Measurements from ENCODE around the gene TAPT1. TPM values are rescaled to one million over a fixed set of nuclear protein-coding genes. Genes with fewer than 3 reads are reported as not detected.

Gene TAPT1
- total RNA-seq, 4 donors from 2014 or later = 42.1 to 69.0 (median 53.5) TPM

DNA sequence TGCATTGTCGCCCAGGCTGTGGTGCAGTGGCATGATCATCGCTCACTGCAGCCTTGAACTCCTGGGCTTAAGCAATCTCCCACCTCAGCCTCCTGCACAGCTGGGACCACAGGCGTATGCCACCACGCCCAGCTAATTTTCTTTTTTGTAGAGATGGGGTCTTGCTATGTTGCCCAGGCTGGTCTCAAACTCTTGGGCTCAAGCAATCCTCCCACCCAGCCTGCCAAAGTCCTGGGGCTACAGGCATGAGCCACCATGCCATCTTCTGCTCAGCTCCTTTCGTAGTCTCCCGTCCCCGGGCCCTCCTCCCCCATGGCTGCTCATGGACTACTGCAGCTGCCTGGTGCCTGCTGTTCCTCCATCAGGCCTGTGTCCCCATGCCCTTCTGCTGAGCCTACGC, 58.1 kb downstream of the TAPT1 start:
- WGBS, 2 donors = 89 to 96% methylated on average over 8 of the region's 8 CpGs
- intact Hi-C loops (cut with DNase I) = no loop called here
- no peak for DNase-seq
- Histone ChIP-seq H3K27me3 (no peaks in the 10 kb centered on the region), H3K36me3 (peaks cover 24 to 48% of the 10 kb centered on the region in 2 donors), H3K9me3 (no peaks in the 10 kb centered on the region), H3K4me3 (replicated peaks in 1 of 3) (no peak overlapping the region), H3K27ac (no peak overlapping the region), H3K4me1 (no peaks in the 10 kb centered on the region)
- no peak for TF ChIP-seq POLR2A (IDR thresholded peaks at IDR 0.05)
- TF ChIP-seq, protein P1, sequence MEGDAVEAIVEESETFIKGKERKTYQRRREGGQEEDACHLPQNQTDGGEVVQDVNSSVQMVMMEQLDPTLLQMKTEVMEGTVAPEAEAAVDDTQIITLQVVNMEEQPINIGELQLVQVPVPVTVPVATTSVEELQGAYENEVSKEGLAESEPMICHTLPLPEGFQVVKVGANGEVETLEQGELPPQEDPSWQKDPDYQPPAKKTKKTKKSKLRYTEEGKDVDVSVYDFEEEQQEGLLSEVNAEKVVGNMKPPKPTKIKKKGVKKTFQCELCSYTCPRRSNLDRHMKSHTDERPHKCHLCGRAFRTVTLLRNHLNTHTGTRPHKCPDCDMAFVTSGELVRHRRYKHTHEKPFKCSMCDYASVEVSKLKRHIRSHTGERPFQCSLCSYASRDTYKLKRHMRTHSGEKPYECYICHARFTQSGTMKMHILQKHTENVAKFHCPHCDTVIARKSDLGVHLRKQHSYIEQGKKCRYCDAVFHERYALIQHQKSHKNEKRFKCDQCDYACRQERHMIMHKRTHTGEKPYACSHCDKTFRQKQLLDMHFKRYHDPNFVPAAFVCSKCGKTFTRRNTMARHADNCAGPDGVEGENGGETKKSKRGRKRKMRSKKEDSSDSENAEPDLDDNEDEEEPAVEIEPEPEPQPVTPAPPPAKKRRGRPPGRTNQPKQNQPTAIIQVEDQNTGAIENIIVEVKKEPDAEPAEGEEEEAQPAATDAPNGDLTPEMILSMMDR (IDR thresholded peaks at IDR 0.05) = no peak

- H3K9me3 ChIP-seq = no peaks in the 10 kb centered on the region
- 95 to 96% methylated on average over 7 of the region's 7 CpGs for WGBS, 2 donors
- H3K27ac ChIP-seq = no peak overlapping the region
- H3K27me3 ChIP-seq = no peaks in the 10 kb centered on the region
- H3K36me3 ChIP-seq = peaks cover 35 to 59% of the 10 kb centered on the region in 2 donors
- intact Hi-C loops (cut with DNase I) = no loop called here
- TF ChIP-seq, protein P1 (IDR thresholded peaks at IDR 0.05) = no peak
- TF ChIP-seq POLR2A (IDR thresholded peaks at IDR 0.05) = no peak
- H3K4me3 ChIP-seq (replicated peaks in 1 of 3) = no peak overlapping the region
- no peak for DNase-seq
- no peaks in the 10 kb centered on the region for H3K4me1 ChIP-seq
These were observed 60.3 kb downstream of the TAPT1 start for GRCh38 chr4:16165931-16166330.

- DNase-seq = no peak
- intact Hi-C loops (cut with DNase I) = no loop called here
These were observed 63.4 kb downstream of the TAPT1 start for GRCh38 chr4:16162891-16163290.

DNA sequence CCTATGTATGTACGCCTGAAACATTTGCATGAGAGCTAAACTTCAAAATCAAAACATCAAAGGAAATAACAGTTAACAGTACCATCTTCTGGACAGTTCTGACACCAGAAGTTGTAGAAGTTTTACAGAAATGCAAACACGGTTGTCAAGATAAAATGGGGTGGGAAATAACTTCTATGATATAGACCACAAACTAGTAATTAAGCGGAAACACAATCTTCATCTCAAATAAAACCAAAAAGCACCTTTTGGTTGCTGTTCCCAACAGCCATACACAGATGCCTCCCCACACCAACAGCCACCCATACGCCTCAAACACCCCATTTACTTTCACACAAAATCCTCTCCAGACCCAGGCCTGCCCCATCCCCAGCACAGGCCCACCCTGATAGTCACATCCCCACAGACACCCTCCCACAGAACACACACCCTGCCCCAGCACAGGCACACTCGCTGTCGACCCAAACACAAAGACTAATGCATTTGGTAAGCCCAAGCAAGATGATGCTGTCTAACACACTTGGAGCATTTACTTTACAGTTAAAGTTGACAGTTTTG, 64.3 kb downstream of the TAPT1 start:
- no peaks in the 10 kb centered on the region for H3K9me3 ChIP-seq
- no peak overlapping the region for H3K4me3 ChIP-seq (replicated peaks in 1 of 3)
- no peak for DNase-seq
- intact Hi-C loops (cut with DNase I) = no loop called here
- H3K27ac ChIP-seq = no peak overlapping the region
- TF ChIP-seq, protein P1 (IDR thresholded peaks at IDR 0.05) = peak in 1 of 6 experiments; percentile 9
- no peak for TF ChIP-seq POLR2A (IDR thresholded peaks at IDR 0.05)
- 79 to 88% methylated on average over 6 of the region's 6 CpGs for WGBS, 2 donors
- H3K36me3 ChIP-seq = peaks cover 35 to 42% of the 10 kb centered on the region in 2 donors
- no peaks in the 10 kb centered on the region for H3K4me1 ChIP-seq
- H3K27me3 ChIP-seq = no peaks in the 10 kb centered on the region

More at GRCh38 chr4:16162891-16163290, 63.4 kb downstream of the TAPT1 start:
- H3K36me3 ChIP-seq = peaks cover 35 to 42% of the 10 kb centered on the region in 2 donors
- no peaks in the 10 kb centered on the region for H3K4me1 ChIP-seq
- H3K27me3 ChIP-seq = no peaks in the 10 kb centered on the region
- TF ChIP-seq, protein P1 (IDR thresholded peaks at IDR 0.05) = no peak
- no peak for TF ChIP-seq POLR2A (IDR thresholded peaks at IDR 0.05)
- H3K27ac ChIP-seq = no peak overlapping the region
- H3K4me3 ChIP-seq (replicated peaks in 1 of 3) = no peak overlapping the region
- H3K9me3 ChIP-seq = no peaks in the 10 kb centered on the region
- WGBS, 2 donors = 86 to 89% methylated on average over 4 of the region's 4 CpGs

GRCh38 chr4:16160457-16160856, 65.8 kb downstream of the TAPT1 start:
- Histone ChIP-seq H3K4me3 (replicated peaks in 1 of 3) (no peak overlapping the region), H3K9me3 (no peaks in the 10 kb centered on the region), H3K27ac (no peak overlapping the region), H3K4me1 (no peaks in the 10 kb centered on the region), H3K27me3 (no peaks in the 10 kb centered on the region), H3K36me3 (peaks cover 22 to 30% of the 10 kb centered on the region in 2 donors)
- no peak for TF ChIP-seq POLR2A (IDR thresholded peaks at IDR 0.05)
- TF ChIP-seq, protein P1 (IDR thresholded peaks at IDR 0.05) = no peak
- intact Hi-C loops (cut with DNase I) = no loop called here
- DNase-seq = no peak
- WGBS, 2 donors = 89 to 92% methylated on average over 3 of the region's 3 CpGs
